WTC11 (cell line): ENCODE results near the gene TNP1. TPM values are rescaled to one million over a fixed set of nuclear protein-coding genes. Genes with fewer than 3 reads are reported as not detected.

Experiments
- ATAC-seq: fragments of 200-7000 bp; cut with Tn5 transposase; 2 replicates; pipeline ENCODE4 v1.10.0; 2021; ENCODE audit warnings: mild to moderate bottlenecking, moderate library complexity
- CTCF ChIA-PET: fragments of 300-600 bp; sonication (Branson Sonifier 250); formaldehyde crosslinking; loops from one replicate; lab custom pipeline; 2021; ENCODE audit warnings: antibody characterized with exemption; lab: Charles Lee
- POLR2A ChIA-PET: fragments of 350-600 bp; sonication (Branson Sonifier 250); formaldehyde crosslinking; loops from one replicate; lab custom pipeline; 2021; ENCODE audit warnings: antibody characterized with exemption; lab: Charles Lee
- DNase-seq: peaks from one replicate; pipeline ENCODE4 v3.0.0; 2021; ENCODE audit warnings: low spot score
- H3K27ac Mint-ChIP-seq: 2 replicates; pipeline ENCODE4 v1.8.0; 2021; ENCODE audit warnings: mixed read lengths
- H3K27me3 Mint-ChIP-seq: 2 replicates; pipeline ENCODE4 v1.8.0; 2021; ENCODE audit warnings: low read depth, mild to moderate bottlenecking, moderate library complexity, mixed read lengths
- H3K36me3 Mint-ChIP-seq: 2 replicates; pipeline ENCODE4 v1.8.0; 2021; ENCODE audit warnings: mixed read lengths
- H3K4me1 Mint-ChIP-seq: 2 replicates; pipeline ENCODE4 v1.8.0; 2022; ENCODE audit warnings: mixed read lengths
- H3K4me3 Mint-ChIP-seq: 2 replicates; pipeline ENCODE4 v1.8.0; 2021; ENCODE audit warnings: mild to moderate bottlenecking, moderate library complexity, mixed read lengths
- H3K9me3 Mint-ChIP-seq: 2 replicates; pipeline ENCODE4 v1.8.0; 2021; ENCODE audit warnings: mixed read lengths
- JAZF1 ChIP-seq: fragments of 250-450 bp; sonication (Bioruptor Pico); IDR thresholded peaks from 2 replicates; pipeline ENCODE4 v1.9.0; 2021; ENCODE audit warnings: moderate library complexity, mild to moderate bottlenecking, inconsistent platforms
- MAX ChIP-seq: sonication (generic); formaldehyde crosslinking; IDR thresholded peaks from 2 replicates; pipeline ENCODE4 v1.8.0; 2022; ENCODE audit warnings: mild to moderate bottlenecking, missing genetic modification reagents
- NR1H2 ChIP-seq: sonication (generic); formaldehyde crosslinking; IDR thresholded peaks from 2 replicates; pipeline ENCODE4 v1.9.0; 2021; ENCODE audit warnings: mild to moderate bottlenecking, moderate library complexity, missing genetic modification reagents
- OVOL2 ChIP-seq: fragments of 250-450 bp; sonication (Bioruptor Pico); IDR thresholded peaks from 2 replicates; pipeline ENCODE4 v1.9.0; 2021; ENCODE audit warnings: mild to moderate bottlenecking, borderline replicate concordance
- SOX15 ChIP-seq: fragments of 250-450 bp; sonication (Bioruptor Pico); IDR thresholded peaks from 2 replicates; pipeline ENCODE4 v1.9.0; 2021; ENCODE audit warnings: mild to moderate bottlenecking
- SP1 ChIP-seq: sonication (generic); formaldehyde crosslinking; conservative IDR thresholded peaks from 2 replicates; pipeline ENCODE4 v1.8.1; 2022; ENCODE audit warnings: missing genetic modification reagents
- TEAD4 ChIP-seq: sonication (generic); formaldehyde crosslinking; IDR thresholded peaks from 2 replicates; pipeline ENCODE4 v1.8.0; 2022; ENCODE audit warnings: mild to moderate bottlenecking, missing genetic modification reagents
- ZBTB21 ChIP-seq: sonication (generic); formaldehyde crosslinking; IDR thresholded peaks from 2 replicates; pipeline ENCODE4 v1.8.1; 2023; ENCODE audit warnings: mild to moderate bottlenecking, missing genetic modification reagents, borderline replicate concordance
- ZNF138 ChIP-seq: sonication (generic); formaldehyde crosslinking; conservative IDR thresholded peaks from 2 replicates; pipeline ENCODE4 v1.8.1; 2022; ENCODE audit warnings: mild to moderate bottlenecking, moderate library complexity, missing genetic modification reagents
- ZNF219 ChIP-seq: sonication (generic); formaldehyde crosslinking; IDR thresholded peaks from 2 replicates; pipeline ENCODE4 v1.8.0; 2023; ENCODE audit warnings: missing genetic modification reagents, mild to moderate bottlenecking, borderline replicate concordance
- ZNF396 ChIP-seq: fragments of 250-450 bp; sonication (Bioruptor Pico); IDR thresholded peaks from 2 replicates; pipeline ENCODE4 v1.8.0; 2021; ENCODE audit warnings: mild to moderate bottlenecking, moderate library complexity, borderline replicate concordance
- ZNF423 ChIP-seq: fragments of 250-450 bp; sonication (Bioruptor Pico); IDR thresholded peaks from 2 replicates; pipeline ENCODE4 v2.1.2; 2022; ENCODE audit warnings: mild to moderate bottlenecking, moderate library complexity
- total RNA-seq: library from RNA; stranded (reverse); gene quantifications from 3 replicates; pipeline ENCODE4 v1.2.3, GENCODE V29; 2021
- TF ChIP-seq, protein P1 (sequence below): sonication (generic); formaldehyde crosslinking; IDR thresholded peaks from 2 replicates; pipeline ENCODE4 v1.8.1; 2023; ENCODE audit warnings: mild to moderate bottlenecking, moderate library complexity, missing genetic modification reagents
- TF ChIP-seq, protein P2 (sequence below): sonication (generic); formaldehyde crosslinking; conservative IDR thresholded peaks from 2 replicates; pipeline ENCODE4 v1.8.1; 2023; ENCODE audit warnings: mild to moderate bottlenecking, low read depth, missing genetic modification reagents, moderate library complexity
- TF ChIP-seq, protein P3 (sequence below): sonication (generic); formaldehyde crosslinking; IDR thresholded peaks from 2 replicates; pipeline ENCODE4 v1.8.1; 2022; ENCODE audit warnings: mild to moderate bottlenecking, missing genetic modification reagents, moderate library complexity, borderline replicate concordance
- TF ChIP-seq, protein P4 (sequence below): sonication (generic); formaldehyde crosslinking; IDR thresholded peaks from 2 replicates; pipeline ENCODE4 v1.8.1; 2022; ENCODE audit warnings: low read depth, mild to moderate bottlenecking, moderate library complexity, missing genetic modification reagents, borderline replicate concordance
- TF ChIP-seq, protein P5 (sequence below): sonication (generic); formaldehyde crosslinking; IDR thresholded peaks from 2 replicates; pipeline ENCODE4 v1.8.0; 2022; ENCODE audit warnings: mild to moderate bottlenecking, missing genetic modification reagents
- TF ChIP-seq, protein P6 (sequence below): sonication (generic); formaldehyde crosslinking; IDR thresholded peaks from 2 replicates; pipeline ENCODE4 v1.8.1; 2023; ENCODE audit warnings: mild to moderate bottlenecking, missing genetic modification reagents, borderline replicate concordance

TNP1 gene
- total RNA-seq, 1 experiment from 2014 or later = not detected

DNA sequence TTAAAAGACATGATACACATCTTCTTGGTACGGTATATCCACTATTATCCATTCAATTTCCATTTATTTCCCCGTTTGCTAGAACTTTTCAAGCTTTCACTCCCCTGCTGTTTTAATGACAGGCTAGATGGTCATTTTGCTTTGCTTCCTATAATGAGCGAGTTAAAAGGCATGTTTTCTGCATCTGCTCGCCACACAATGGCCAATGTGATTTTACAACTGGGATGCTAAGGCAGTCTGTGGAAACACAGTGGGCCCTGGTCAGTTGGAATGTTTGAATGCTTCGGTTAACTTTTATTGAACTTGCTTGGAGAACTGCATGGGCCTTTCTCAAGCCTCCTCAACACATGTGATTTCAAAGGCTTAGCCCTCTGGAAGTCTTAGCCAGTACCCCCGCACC is 48.4 kb upstream of the TNP1 start:
- H3K4me3 Mint-ChIP-seq = no peak overlapping the region
- peaks cover 12% of the 10 kb centered on the region for H3K36me3 Mint-ChIP-seq
- DNase-seq (no peak), ATAC-seq (no peak)
- POLR2A ChIA-PET = no interaction called here
- H3K27ac Mint-ChIP-seq = no peak overlapping the region
- H3K27me3 Mint-ChIP-seq = no peaks in the 10 kb centered on the region; the same call in 1 of the 2 replicates
- H3K9me3 Mint-ChIP-seq = peaks cover 16% of the 10 kb centered on the region
- H3K4me1 Mint-ChIP-seq = 0 out of 2 replicates have a peak, but pooled peaks cover 3% of the 10 kb centered on the region
- CTCF ChIA-PET = no interaction called here
- TF ChIP-seq JAZF1 (CRISPR knock-in tag) = no peak
- TF ChIP-seq, protein P1, sequence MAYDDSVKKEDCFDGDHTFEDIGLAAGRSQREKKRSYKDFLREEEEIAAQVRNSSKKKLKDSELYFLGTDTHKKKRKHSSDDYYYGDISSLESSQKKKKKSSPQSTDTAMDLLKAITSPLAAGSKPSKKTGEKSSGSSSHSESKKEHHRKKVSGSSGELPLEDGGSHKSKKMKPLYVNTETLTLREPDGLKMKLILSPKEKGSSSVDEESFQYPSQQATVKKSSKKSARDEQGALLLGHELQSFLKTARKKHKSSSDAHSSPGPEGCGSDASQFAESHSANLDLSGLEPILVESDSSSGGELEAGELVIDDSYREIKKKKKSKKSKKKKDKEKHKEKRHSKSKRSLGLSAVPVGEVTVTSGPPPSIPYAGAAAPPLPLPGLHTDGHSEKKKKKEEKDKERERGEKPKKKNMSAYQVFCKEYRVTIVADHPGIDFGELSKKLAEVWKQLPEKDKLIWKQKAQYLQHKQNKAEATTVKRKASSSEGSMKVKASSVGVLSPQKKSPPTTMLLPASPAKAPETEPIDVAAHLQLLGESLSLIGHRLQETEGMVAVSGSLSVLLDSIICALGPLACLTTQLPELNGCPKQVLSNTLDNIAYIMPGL = no peak
- no peak for TF ChIP-seq ZNF423 (CRISPR knock-in tag)
- TF ChIP-seq, protein P2, sequence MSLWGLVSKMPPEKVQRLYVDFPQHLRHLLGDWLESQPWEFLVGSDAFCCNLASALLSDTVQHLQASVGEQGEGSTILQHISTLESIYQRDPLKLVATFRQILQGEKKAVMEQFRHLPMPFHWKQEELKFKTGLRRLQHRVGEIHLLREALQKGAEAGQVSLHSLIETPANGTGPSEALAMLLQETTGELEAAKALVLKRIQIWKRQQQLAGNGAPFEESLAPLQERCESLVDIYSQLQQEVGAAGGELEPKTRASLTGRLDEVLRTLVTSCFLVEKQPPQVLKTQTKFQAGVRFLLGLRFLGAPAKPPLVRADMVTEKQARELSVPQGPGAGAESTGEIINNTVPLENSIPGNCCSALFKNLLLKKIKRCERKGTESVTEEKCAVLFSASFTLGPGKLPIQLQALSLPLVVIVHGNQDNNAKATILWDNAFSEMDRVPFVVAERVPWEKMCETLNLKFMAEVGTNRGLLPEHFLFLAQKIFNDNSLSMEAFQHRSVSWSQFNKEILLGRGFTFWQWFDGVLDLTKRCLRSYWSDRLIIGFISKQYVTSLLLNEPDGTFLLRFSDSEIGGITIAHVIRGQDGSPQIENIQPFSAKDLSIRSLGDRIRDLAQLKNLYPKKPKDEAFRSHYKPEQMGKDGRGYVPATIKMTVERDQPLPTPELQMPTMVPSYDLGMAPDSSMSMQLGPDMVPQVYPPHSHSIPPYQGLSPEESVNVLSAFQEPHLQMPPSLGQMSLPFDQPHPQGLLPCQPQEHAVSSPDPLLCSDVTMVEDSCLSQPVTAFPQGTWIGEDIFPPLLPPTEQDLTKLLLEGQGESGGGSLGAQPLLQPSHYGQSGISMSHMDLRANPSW (CRISPR knock-in tag) = no peak
- no peak for TF ChIP-seq ZBTB21 (CRISPR knock-in tag)
- TF ChIP-seq, protein P3, sequence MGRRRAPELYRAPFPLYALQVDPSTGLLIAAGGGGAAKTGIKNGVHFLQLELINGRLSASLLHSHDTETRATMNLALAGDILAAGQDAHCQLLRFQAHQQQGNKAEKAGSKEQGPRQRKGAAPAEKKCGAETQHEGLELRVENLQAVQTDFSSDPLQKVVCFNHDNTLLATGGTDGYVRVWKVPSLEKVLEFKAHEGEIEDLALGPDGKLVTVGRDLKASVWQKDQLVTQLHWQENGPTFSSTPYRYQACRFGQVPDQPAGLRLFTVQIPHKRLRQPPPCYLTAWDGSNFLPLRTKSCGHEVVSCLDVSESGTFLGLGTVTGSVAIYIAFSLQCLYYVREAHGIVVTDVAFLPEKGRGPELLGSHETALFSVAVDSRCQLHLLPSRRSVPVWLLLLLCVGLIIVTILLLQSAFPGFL (CRISPR knock-in tag) = no peak
- TF ChIP-seq SP1 (CRISPR knock-in tag) = no peak
- TF ChIP-seq OVOL2 (CRISPR knock-in tag) = no peak
- TF ChIP-seq, protein P4, sequence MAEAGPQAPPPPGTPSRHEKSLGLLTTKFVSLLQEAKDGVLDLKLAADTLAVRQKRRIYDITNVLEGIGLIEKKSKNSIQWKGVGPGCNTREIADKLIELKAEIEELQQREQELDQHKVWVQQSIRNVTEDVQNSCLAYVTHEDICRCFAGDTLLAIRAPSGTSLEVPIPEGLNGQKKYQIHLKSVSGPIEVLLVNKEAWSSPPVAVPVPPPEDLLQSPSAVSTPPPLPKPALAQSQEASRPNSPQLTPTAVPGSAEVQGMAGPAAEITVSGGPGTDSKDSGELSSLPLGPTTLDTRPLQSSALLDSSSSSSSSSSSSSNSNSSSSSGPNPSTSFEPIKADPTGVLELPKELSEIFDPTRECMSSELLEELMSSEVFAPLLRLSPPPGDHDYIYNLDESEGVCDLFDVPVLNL (CRISPR knock-in tag) = no peak
- TF ChIP-seq, protein P5, sequence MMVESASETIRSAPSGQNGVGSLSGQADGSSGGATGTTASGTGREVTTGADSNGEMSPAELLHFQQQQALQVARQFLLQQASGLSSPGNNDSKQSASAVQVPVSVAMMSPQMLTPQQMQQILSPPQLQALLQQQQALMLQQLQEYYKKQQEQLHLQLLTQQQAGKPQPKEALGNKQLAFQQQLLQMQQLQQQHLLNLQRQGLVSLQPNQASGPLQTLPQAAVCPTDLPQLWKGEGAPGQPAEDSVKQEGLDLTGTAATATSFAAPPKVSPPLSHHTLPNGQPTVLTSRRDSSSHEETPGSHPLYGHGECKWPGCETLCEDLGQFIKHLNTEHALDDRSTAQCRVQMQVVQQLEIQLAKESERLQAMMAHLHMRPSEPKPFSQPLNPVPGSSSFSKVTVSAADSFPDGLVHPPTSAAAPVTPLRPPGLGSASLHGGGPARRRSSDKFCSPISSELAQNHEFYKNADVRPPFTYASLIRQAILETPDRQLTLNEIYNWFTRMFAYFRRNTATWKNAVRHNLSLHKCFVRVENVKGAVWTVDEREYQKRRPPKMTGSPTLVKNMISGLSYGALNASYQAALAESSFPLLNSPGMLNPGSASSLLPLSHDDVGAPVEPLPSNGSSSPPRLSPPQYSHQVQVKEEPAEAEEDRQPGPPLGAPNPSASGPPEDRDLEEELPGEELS (CRISPR knock-in tag) = no peak

DNA sequence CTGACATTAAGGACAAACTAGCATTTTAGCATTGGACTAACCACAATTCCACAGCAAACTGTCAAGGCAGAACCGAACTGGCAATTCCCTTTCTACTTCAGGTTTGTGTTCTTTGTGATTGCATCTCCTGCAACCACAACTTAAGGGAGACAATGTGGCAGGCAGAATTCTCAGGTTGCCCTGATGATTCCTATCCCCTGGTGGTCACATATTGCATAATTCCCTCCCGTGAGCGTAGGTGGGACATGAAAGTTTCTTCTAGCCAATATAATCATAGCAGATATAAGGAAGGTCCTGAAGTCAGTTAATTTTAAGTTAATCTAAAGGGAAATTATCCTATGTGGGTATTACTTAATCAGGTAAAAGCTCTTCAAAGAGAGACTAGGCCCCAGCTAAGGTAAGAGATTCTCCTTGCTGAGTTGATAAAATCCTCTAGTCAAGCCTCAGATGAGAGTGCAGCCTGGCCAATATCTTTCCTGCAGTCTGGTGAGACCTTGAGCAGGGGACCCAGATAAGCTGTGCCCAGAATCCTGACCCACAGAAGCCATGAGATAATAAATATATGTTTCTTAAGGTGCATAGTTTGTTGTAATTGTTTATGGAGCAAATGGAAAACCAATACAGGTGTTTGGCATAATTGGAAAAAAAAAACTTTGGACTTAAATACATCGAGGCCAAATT is 45.9 kb upstream of the TNP1 start:
- CTCF ChIA-PET = no interaction called here
- POLR2A ChIA-PET = no interaction called here
- 0 out of 2 replicates have a peak, but pooled peaks cover 3% of the 10 kb centered on the region for H3K4me1 Mint-ChIP-seq
- H3K27me3 Mint-ChIP-seq = no peaks in the 10 kb centered on the region; the same call in 1 of the 2 replicates
- H3K4me3 Mint-ChIP-seq = no peak overlapping the region
- H3K27ac Mint-ChIP-seq = no peak overlapping the region
- ATAC-seq (0 out of 2 replicates have a peak, but pooled peaks have one; percentile 38), DNase-seq (no peak)
- peaks cover 28% of the 10 kb centered on the region for H3K36me3 Mint-ChIP-seq
- peaks cover 37% of the 10 kb centered on the region for H3K9me3 Mint-ChIP-seq
- TF ChIP-seq SP1 (CRISPR knock-in tag) = no peak
- no peak for TF ChIP-seq JAZF1 (CRISPR knock-in tag)
- no peak for TF ChIP-seq SOX15 (CRISPR knock-in tag)
- TF ChIP-seq, protein P6, sequence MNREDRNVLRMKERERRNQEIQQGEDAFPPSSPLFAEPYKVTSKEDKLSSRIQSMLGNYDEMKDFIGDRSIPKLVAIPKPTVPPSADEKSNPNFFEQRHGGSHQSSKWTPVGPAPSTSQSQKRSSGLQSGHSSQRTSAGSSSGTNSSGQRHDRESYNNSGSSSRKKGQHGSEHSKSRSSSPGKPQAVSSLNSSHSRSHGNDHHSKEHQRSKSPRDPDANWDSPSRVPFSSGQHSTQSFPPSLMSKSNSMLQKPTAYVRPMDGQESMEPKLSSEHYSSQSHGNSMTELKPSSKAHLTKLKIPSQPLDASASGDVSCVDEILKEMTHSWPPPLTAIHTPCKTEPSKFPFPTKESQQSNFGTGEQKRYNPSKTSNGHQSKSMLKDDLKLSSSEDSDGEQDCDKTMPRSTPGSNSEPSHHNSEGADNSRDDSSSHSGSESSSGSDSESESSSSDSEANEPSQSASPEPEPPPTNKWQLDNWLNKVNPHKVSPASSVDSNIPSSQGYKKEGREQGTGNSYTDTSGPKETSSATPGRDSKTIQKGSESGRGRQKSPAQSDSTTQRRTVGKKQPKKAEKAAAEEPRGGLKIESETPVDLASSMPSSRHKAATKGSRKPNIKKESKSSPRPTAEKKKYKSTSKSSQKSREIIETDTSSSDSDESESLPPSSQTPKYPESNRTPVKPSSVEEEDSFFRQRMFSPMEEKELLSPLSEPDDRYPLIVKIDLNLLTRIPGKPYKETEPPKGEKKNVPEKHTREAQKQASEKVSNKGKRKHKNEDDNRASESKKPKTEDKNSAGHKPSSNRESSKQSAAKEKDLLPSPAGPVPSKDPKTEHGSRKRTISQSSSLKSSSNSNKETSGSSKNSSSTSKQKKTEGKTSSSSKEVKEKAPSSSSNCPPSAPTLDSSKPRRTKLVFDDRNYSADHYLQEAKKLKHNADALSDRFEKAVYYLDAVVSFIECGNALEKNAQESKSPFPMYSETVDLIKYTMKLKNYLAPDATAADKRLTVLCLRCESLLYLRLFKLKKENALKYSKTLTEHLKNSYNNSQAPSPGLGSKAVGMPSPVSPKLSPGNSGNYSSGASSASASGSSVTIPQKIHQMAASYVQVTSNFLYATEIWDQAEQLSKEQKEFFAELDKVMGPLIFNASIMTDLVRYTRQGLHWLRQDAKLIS (CRISPR knock-in tag) = no peak
- TF ChIP-seq TEAD4 (CRISPR knock-in tag) = no peak
- no peak for TF ChIP-seq ZNF219 (CRISPR knock-in tag)
- TF ChIP-seq ZNF138 (CRISPR knock-in tag) = no peak
- TF ChIP-seq ZNF396 (CRISPR knock-in tag) = no peak
- no peak for TF ChIP-seq ZNF423 (CRISPR knock-in tag)
- no peak for TF ChIP-seq NR1H2 (CRISPR knock-in tag)
- TF ChIP-seq MAX = no peak
